Bronchial epithelial cell (primary cell): ENCODE data around the gene ANKRD13D. TPM values are rescaled to one million over a fixed set of nuclear protein-coding genes. Genes with fewer than 3 reads are reported as not detected.

ENCODE experiments used
- DNase-seq: peaks from one replicate; pipeline ENCODE4 v3.0.0-alpha.2; 2010; ENCODE audit warnings: low read depth
- FAIRE-seq: peaks from 2 replicates; lab custom pipeline; 2011; peaks lifted over from hg19 to GRCh38; lab: Jason Lieb, UNC
- H3K27me3 ChIP-seq: 2 replicates; pipeline ENCODE4 v1.5.1; 2011; ENCODE audit warnings: low read length; ENCODE audit not compliant: control insufficient read depth, insufficient read depth
- H3K36me3 ChIP-seq: 2 replicates; pipeline ENCODE4 v1.5.1; 2011; ENCODE audit warnings: low read length; ENCODE audit not compliant: control insufficient read depth, insufficient read depth
- H3K4me3 ChIP-seq: 2 replicates; pipeline ENCODE4 v1.5.1; 2011; ENCODE audit warnings: mild to moderate bottlenecking, low read depth, low read length, control low read depth
- total RNA-seq: library from RNA; depleted of rRNA; stranded (reverse); fragments of >200 nt; gene quantifications from 2 replicates; pipeline ENCODE4 v1.2.1, GENCODE V29; 2014
- TF ChIP-seq, protein P1 (sequence below): IDR thresholded peaks from 2 replicates; pipeline ENCODE4 v1.5.1; 2011; ENCODE audit warnings: mild to moderate bottlenecking, moderate library complexity, low read length, control low read depth, inconsistent platforms; ENCODE audit not compliant: insufficient read depth, severe bottlenecking

The ANKRD13D gene
- total RNA-seq, 1 donor from 2014 or later, result 22.4 TPM

DNA sequence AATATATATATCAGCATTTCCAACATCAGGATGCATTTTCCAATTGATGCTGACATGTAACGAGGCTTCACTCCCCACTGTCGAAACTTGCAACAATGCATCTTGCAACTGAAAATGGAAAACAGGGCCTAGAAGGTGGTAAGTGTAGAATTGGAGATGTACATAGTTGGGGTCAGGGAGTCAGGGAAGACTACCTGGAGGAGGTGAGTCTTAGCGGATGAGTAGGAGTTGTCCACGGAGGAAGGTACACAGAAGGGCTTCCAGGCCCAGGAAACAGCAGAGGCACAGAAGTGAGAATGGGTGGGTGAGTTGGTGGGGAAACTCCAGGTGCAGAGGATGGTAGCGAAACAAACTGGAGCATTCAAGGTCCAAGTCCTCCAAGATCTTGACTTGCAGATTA, 24.8 kb upstream of the ANKRD13D start:
- TF ChIP-seq, protein P1, sequence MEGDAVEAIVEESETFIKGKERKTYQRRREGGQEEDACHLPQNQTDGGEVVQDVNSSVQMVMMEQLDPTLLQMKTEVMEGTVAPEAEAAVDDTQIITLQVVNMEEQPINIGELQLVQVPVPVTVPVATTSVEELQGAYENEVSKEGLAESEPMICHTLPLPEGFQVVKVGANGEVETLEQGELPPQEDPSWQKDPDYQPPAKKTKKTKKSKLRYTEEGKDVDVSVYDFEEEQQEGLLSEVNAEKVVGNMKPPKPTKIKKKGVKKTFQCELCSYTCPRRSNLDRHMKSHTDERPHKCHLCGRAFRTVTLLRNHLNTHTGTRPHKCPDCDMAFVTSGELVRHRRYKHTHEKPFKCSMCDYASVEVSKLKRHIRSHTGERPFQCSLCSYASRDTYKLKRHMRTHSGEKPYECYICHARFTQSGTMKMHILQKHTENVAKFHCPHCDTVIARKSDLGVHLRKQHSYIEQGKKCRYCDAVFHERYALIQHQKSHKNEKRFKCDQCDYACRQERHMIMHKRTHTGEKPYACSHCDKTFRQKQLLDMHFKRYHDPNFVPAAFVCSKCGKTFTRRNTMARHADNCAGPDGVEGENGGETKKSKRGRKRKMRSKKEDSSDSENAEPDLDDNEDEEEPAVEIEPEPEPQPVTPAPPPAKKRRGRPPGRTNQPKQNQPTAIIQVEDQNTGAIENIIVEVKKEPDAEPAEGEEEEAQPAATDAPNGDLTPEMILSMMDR, result no peak
- peaks cover 11% of the 10 kb centered on the region for H3K36me3 ChIP-seq
- H3K27me3 ChIP-seq, result no peaks in the 10 kb centered on the region
- H3K4me3 ChIP-seq, result no peak overlapping the region
- DNase-seq (no peak), FAIRE-seq (no peak)

DNA sequence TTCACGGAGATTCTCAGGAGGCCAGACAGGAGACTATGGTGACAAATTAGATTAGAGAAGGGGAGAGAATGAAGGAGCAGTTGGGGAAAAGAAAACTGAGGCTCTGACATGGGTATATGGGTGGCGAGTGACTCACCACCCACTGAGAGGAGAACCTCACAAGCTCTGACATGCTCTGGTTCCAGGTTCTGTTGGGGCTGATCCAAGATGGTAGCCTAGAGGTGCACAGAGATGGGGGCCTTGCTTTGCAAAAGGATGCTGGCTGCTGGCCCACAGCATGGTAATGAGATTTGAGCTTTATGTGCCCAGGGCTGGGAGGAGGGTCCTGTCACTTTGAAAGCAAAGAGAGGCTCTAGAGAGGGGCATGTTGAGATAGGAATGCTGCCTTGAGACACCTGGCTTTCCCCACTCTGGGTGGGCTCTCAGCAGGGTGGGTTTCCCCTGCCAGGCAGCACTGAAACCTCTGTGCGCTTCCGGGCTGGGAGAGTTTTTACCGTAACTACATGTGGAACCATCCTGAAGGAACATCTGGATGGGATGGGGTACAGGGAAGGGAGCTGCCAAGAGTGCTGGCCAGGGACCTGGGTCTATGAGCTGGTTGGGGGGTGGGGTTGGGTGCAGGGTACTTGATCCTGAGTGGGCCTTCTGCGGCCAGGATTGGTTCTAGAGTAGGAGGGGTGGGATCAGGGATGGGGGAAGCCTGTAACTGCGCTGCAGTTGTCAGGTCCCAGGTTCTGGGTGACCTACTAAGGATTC, 24.0 kb upstream of the ANKRD13D start:
- peak; percentile 82 for DNase-seq
- FAIRE-seq, result no peak
- TF ChIP-seq, protein P1, result no peak

DNA sequence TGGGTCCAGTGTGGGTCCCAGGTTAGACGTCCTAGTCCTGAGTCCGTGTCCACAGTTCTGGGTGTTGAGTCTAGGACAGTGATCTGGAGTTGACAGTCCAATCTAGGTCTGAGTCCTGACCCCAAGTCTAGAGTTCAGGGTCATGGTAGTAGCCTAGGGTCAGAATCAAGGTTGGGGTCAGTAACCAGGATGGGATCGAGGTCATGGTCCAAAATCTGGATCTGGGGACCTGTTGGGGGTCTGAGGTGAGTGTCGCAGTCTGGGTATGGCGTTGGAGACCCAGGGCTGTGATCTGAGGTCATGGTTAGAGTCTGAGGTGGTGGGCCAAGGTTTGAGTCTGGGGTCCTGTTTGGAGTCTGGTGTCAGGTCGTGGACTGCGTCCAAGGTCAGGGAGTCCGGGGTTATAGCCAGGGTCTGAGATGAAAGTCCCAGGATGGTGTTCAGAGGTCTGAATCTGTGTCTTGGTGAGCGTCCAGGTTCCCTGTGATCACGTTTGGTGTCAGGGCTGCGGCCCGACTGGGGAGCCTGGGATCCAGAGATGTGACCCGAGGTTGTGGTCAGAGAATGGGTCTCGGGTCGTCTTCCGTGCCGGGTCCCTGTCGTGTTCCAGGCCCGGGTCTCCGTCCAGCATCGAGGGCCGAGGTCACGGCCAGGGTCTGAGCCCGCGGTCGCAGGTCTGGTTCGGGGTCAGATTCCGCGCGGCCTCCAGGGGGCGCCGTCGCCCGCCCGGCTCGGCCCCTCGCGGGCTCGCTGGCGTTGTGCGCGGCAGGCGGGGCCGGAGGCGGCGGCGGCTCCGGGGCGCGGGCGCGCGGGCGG, 23.3 kb upstream of the ANKRD13D start:
- H3K36me3 ChIP-seq, result peaks cover 15% of the 10 kb centered on the region
- no peak for FAIRE-seq
- DNase-seq, result no peak
- TF ChIP-seq, protein P1, result peak; percentile 84
- no peaks in the 10 kb centered on the region for H3K27me3 ChIP-seq
- H3K4me3 ChIP-seq, result peak overlapping the region; percentile 11

More for the DNA sequence above, 24.0 kb upstream of the ANKRD13D start:
- Histone ChIP-seq H3K36me3 (peaks cover 13% of the 10 kb centered on the region), H3K27me3 (no peaks in the 10 kb centered on the region), H3K4me3 (no peak overlapping the region)

- TF ChIP-seq, protein P1, result no peak
- no peak for DNase-seq
- no peak for FAIRE-seq
- Histone ChIP-seq H3K36me3 (peaks cover 17% of the 10 kb centered on the region), H3K4me3 (peak within 1 kb of the TSS; percentile 76), H3K27me3 (no peaks in the 10 kb centered on the region)
These were observed 22.5 kb upstream of the ANKRD13D start, which contains the start of gene GRK2 for GRCh38 chr11:67266449-67267187. Gene GRK2 (plus strand): TSS chr11:67266473. CDS start chr11:67266700, 227 bp downstream.

DNA sequence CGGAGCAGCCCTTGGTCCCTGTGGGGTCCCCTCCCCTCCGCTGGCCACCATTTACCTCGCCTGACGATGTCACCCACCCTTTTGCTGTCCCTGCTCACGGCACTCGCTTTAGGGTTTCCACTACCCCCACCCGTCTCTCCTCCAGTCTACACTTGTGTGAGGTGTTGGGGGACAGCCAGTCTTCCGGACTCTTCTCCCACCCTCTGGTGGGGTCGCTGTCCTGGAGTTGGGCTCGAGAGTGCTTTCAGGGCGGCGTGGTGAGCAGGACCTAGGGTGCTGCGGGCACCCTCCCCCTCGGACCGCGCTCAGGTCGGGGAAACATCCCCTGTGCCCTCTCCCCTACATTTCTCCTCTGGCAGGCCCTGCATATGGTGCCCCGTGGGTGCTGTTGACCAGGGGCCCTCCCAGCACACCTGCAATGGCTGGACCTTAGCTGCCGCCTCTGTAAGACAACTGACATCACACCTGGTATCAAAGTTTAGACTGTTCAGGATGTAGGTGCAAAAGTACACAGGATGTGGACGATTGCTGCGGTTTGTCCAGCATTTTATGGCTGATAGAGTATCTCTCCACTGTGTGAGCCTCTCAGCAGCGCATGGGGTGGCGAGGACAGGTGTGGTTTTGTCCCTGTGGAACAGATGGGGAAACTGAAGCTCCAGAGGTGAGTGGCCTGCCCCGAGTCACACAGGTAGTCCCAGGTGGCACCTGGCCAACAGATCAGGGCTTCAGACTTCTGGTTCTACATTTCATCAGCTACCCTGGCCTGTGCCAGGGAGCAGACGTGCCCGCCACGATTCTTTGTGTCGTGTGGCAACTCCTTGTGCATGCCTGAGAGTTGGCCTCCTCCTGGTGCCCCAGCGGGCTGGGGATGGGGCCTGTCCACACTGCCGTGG, 21.7 kb upstream of the ANKRD13D start:
- Histone ChIP-seq H3K27me3 (no peaks in the 10 kb centered on the region), H3K4me3 (peak overlapping the region; percentile 76), H3K36me3 (peaks cover 21% of the 10 kb centered on the region)
- TF ChIP-seq, protein P1, result no peak
- DNase-seq (no peak), FAIRE-seq (no peak)
